SK-N-SH treated with all-trans-retinoic acid at 6 μM for 48 hours (cell line): ENCODE measurements around the gene CACNA1C.

Source experiments
- CREB5 ChIP-seq: fragments of 250-450 bp; sonication (Bioruptor Pico); IDR thresholded peaks from 2 replicates; pipeline ENCODE4 v1.5.1; 2020; ENCODE audit warnings: low read depth, mild to moderate bottlenecking, moderate library complexity
- ISL1 ChIP-seq: fragments of 250-450 bp; sonication (Bioruptor Pico); IDR thresholded peaks from 2 replicates; pipeline ENCODE4 v2.1.2; 2022; ENCODE audit warnings: mild to moderate bottlenecking, moderate library complexity
- OSR1 ChIP-seq: fragments of 250-450 bp; sonication (Bioruptor Pico); IDR thresholded peaks from 2 replicates; pipeline ENCODE4 v1.8.0; 2022; ENCODE audit warnings: moderate library complexity, mild to moderate bottlenecking, inconsistent platforms
- PATZ1 ChIP-seq: fragments of 250-450 bp; sonication (Bioruptor Pico); IDR thresholded peaks from 2 replicates; pipeline ENCODE4 v1.8.0; 2020; ENCODE audit warnings: mild to moderate bottlenecking, moderate library complexity, borderline replicate concordance
- PPARA ChIP-seq: fragments of 250-450 bp; sonication (Bioruptor Pico); IDR thresholded peaks from 2 replicates; pipeline ENCODE4 v1.5.0; 2020; ENCODE audit warnings: mild to moderate bottlenecking, borderline replicate concordance
- ZFP30 ChIP-seq: fragments of 450-650 bp; formaldehyde crosslinking; IDR thresholded peaks from 2 replicates; pipeline ENCODE4 v1.5.0; 2022; ENCODE audit warnings: mild to moderate bottlenecking, moderate library complexity
- ZNF70 ChIP-seq: fragments of 450-650 bp; formaldehyde crosslinking; IDR thresholded peaks from 2 replicates; pipeline ENCODE4 v1.5.0; 2020; ENCODE audit warnings: mild to moderate bottlenecking, moderate library complexity
- ZNF8 ChIP-seq: fragments of 450-650 bp; formaldehyde crosslinking; IDR thresholded peaks from 2 replicates; pipeline ENCODE4 v1.5.0; 2020; ENCODE audit warnings: mild to moderate bottlenecking, moderate library complexity

- no peak for TF ChIP-seq CREB5 (CRISPR knock-in tag)
- TF ChIP-seq ISL1 = no peak
- no peak for TF ChIP-seq ZFP30 (CRISPR knock-in tag)
- TF ChIP-seq ZNF8 (CRISPR knock-in tag) = no peak
- TF ChIP-seq PPARA (CRISPR knock-in tag) = no peak
- TF ChIP-seq PATZ1 (CRISPR knock-in tag) = no peak
- no peak for TF ChIP-seq ZNF70
- no peak for TF ChIP-seq OSR1
Measured at GRCh38 chr12:2177751-2178150, 125.0 kb downstream of the CACNA1C start.
